NCI-H2196 treated with DMSO at 0.1 percent for 48 hours (cell line): ENCODE data around the gene TCTN2.

Experiments used
- DNase-seq: peaks from one replicate; lab custom pipeline; 2025; ENCODE audit not compliant: unreplicated experiment; lab: John Stamatoyannopoulos, UW

The TCTN2 gene

DNA sequence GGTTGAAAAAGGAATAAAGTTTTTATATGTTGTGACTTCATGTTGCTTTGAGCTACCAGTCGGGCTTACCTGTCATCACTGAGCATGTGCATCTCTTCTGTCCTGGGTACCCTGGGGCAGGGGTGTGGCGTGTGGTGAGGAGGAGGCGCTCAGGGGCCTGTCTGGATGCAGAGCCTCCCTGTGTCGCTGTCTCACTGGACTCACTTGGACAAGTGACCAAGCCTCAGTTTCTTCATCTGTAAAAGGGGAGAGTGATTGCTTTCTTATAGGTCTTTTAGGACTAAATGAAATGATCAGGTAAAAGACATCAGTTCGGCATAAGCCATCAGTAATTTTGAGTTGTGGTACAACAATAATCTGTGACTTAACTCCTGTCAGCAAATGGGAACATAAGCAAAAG lies 63.4 kb downstream of the TCTN2 start:
- DNase-seq, result no peak

DNA sequence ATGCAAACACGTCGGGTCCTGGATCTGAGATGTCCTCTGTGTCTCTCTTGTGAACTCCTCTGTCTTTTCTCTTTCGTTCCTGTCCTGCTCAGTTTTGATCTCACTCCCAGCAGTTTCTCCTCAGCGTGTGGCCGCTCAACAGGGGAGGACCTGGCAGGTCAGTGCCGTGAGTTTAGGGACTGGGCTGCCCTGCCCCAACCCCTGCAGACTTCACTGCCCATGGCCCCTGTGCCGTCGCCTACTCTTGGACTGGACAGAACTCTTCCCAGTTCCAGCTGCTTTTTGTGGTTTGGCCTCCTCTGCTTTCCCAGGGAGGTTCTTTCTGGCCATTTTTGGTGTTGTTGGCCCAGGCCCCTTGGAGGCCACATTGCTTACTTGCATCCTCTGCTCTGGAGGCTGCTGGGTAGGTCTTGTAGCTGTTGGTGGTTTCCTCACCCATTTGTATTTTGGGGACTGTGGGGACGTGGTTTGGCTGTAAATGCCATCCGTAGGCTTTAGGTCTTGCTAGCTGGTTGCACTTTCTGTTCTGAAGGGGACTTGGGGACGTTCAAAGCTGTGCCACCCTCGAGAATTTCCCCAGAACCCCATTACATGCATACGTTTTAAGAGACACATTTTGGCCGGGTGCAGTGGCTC lies 71.1 kb downstream of the TCTN2 start:
- no peak for DNase-seq

DNA sequence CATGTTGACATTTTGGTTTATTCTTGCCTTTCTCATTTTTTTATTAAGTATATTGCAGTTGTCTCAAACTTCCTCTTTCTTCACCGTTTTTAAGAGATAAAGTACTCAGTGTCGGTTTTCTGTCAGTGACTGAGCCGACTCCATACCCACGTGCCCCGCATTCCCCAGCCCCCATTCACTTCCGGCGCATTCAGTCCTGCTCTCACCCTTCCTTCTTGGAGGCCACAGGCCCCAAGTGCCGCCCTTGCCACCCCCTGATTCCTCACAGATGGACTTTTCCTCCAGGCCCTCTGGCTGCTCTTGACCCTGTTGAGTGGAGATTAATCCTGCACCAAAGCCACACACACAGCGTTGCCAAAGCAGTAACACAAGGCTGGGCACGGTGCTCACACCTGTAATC lies 72.1 kb downstream of the TCTN2 start:
- DNase-seq, result no peak

DNA sequence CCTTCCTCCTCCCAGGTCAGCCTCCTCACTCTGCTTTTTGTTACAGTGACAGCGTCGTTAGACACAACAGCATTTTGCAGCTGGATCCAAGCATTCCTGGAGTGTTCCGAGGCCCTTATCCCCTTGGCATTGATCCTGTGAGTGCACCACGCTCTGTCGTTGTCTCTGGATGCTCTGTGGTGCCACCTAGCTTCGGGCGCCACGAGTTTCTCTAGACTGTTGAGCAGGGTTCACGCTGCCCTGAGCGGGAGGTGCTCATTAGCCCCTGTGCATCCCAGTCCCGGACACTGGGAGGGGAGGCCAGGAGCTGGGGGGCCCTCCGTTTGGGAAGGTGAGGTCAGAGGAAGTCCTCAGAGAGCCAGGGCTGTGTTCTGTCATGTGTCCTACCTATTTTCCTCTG lies 73.9 kb downstream of the TCTN2 start:
- DNase-seq, result no peak

DNA sequence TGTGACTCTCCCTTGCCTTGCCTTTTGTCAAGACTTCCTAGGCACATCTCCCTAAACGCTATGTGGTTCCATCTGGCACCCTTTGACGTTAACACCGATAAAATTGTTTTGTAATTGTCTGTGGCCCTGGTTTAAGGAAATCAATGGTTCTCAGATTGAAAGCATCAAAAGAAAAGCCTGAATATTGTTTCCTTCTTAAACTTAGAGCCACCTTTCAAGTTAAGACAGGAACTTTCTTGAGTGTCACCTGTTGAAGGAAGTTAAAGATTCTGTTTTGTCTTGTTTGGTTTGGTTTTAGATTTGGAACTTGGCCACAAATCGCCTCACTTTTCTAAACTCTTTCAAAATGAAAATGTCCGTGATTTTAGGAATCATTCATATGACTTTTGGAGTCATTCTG lies 76.4 kb downstream of the TCTN2 start:
- no peak for DNase-seq

DNA sequence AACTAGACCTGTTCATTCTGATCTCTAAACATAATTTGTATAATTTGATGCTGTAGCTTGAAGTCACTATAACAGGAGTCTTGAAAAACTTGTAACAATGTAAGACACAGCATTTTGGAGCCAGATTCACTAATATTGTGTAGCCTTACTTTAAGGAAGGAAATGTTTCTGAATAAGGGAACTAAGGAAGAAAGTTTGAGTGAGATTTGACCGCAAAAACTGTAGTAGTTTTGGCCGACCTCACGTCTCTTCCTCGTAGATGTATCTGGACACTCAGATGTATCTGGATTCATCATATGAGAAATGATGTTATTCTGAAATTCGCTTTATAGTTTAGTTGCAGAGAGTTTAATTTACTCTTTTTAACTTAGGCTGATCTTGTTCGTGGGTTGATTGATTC lies 77.2 kb downstream of the TCTN2 start:
- DNase-seq, result no peak

DNA sequence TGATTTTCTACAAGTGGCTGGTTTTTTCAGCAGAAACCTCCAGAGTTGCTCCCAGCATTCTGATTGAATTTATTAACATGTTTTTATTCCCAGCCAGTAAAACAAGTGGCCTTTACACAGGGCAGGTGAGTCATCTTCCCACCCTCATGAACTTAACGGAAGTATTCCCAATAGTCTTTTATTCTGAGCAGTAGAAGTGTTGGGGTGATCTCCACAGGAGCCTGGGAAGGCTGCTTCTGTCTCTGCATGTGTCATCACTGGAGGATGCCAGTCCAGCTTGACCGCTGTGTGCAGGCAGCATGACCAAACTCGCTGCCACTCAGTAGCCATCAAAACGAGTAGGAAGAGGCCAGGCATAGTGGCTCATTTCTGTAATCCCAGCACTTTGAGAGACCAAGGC lies 77.7 kb downstream of the TCTN2 start:
- no peak for DNase-seq

DNA sequence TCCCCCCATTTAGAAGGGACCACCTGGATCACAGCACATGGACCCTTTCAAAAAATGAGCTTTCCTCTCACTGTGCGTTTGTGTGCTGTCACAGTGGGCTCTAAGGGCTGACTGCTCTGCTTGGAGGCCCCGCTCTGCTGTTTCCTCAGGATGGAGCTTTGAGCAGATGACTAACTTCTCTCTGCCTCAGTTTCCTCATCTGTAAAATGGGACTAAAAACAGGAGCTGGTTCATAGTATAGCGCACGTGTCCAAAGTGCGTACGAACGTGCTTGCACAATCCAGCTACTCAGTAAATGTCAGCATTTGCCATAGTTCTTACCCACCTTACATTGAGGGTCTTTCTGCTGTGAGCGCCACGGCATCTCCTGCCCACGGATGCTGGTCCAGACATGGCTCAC lies 78.4 kb downstream of the TCTN2 start:
- DNase-seq, result no peak

DNA sequence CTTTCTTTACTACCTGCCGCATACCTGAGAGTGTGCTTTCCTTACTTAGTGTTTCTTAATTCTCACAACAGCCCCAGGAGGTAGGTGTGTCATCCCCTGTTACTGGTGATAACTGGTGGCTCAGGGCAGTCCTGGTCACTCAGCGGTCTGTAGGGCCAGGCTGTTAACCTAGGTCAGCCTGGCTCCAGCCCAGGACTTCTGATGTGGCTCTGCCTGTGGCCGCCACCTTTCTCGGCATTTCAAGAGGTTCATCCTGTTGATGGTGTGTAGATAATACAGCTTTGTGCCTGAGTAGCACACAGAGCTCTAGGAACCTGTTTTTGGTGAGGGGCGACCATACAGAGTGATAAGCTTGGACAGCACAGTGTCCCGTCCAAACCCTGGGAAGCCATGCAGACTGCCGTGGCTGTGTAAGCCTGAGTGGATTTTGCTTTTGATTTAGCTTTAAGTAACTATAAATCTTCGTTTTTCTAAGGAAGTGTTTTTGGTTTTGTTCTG lies 79.3 kb downstream of the TCTN2 start:
- no peak for DNase-seq

DNA sequence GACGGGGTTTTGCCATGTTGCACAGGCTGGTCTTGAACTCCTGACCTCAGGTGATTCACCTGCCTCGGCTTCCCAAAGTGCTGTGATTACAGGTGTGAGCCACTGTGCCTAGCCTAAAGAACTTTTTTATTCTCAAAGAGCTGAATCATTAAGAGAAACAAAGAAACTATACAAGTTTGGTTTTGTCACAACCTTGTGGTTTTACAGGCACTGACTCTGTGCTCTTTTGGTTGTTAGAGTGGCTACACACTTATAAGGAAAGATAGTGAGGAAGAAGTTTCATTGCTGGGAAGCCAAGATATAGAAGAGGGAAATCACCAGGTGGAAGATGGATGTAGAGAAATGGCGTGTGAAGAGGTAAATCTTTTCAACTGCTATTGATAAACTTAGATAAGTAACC lies 81.1 kb downstream of the TCTN2 start:
- DNase-seq, result no peak

DNA sequence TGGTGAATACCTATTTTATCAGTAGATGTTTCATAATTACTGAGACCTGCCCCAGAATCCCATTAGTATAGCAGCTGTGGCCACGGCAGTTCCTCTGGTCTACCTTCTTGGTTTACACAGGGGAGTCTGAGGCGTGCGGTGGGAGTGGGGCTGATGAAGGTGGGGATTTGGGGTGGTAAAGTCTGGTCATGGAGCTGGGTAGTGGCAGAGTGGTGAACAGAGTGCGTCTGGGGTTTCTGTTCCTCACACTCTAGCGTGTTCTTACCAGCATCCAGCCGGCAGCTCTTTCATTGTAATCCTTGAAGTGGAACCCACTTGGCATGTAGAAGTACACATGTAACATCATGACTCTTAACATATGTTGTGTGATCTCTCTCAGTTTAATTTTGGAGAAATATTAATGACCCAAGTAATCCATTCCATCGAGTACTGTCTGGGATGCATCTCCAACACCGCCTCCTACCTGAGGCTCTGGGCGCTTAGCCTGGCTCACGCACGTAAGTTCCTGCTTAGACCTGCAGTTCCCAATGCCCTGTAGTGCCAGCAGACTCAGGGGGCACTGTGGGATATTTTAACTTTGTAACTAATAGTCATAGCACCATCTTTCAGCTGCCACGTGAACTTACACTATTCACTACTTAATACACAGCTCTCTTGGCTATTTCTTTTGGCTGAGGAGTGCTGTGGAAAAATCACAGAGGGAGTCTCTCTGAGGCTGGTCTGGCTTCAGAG lies 83.3 kb downstream of the TCTN2 start:
- DNase-seq, result no peak

DNA sequence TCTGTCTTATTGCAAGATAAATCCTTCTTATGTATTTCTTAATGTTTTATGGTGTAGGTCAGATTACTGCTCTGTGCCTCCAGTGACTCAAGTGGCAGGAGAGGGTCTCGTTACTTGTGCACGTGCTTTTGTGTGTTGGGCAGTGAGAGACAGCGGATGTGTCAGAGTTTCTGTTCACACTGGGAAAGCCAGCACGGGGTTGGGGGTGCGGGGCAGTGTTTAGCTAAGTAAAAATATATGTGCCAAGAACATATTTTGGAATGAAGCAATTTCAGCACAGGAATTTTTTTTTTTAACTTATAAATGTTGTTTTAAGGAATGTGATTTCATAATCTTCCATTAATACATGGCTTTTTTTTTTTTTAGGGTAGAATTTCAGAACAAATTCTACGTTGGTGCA lies 86.6 kb downstream of the TCTN2 start:
- DNase-seq, result no peak
